Endothelial cell of umbilical vein (primary cell): Measurements from ENCODE around the gene TBX2.

Experiments
- EZH2 ChIP-seq: IDR thresholded peaks from 2 replicates; pipeline ENCODE4 v1.6.1; 2012; ENCODE audit warnings: borderline replicate concordance, low read depth, mild to moderate bottlenecking, moderate library complexity, low read length, inconsistent platforms; ENCODE audit not compliant: severe bottlenecking
- FOS ChIP-seq: IDR thresholded peaks from 2 replicates; pipeline ENCODE4 v1.6.1; 2011; ENCODE audit warnings: mild to moderate bottlenecking, low read length, moderate library complexity, borderline replicate concordance; ENCODE audit not compliant: insufficient read depth
- JUN ChIP-seq: IDR thresholded peaks from 2 replicates; pipeline ENCODE4 v1.6.1; 2011; ENCODE audit warnings: borderline replicate concordance, low read depth; ENCODE audit not compliant: insufficient read length, insufficient read depth
- MYC ChIP-seq: IDR thresholded peaks from one replicate; pipeline ENCODE4 v1.6.1; 2011; ENCODE audit warnings: mild to moderate bottlenecking, low read depth, low read length
- POLR2A ChIP-seq: IDR thresholded peaks from 2 replicates; pipeline ENCODE4 v1.6.1; 2012; ENCODE audit warnings: low read depth, mild to moderate bottlenecking, control low read depth, low read length
- POLR2AphosphoS5 ChIP-seq: IDR thresholded peaks from 2 replicates; pipeline ENCODE4 v1.6.1; 2012; ENCODE audit warnings: low read depth, mild to moderate bottlenecking, control low read depth, low read length, moderate library complexity; ENCODE audit not compliant: insufficient read depth
- TF ChIP-seq, protein P1 (sequence below), 2 donors: IDR thresholded peaks; 1 replicate in 1 of 2; 2 replicates in 1 of 2; pipeline ENCODE4 v1.5.1; 2011; ENCODE audit warnings: low read length in 2 of 2, mild to moderate bottlenecking in 2 of 2, moderate library complexity in 2 of 2, control low read depth in 1 of 2, inconsistent platforms in 1 of 2, low read depth in 1 of 2; ENCODE audit not compliant: insufficient read depth in 1 of 2; ENCODE audit errors: extremely low read depth in 1 of 2
- TF ChIP-seq, protein P2 (sequence below): IDR thresholded peaks from 2 replicates; pipeline ENCODE4 v1.6.1; 2011; ENCODE audit not compliant: insufficient read depth, insufficient read length

DNA sequence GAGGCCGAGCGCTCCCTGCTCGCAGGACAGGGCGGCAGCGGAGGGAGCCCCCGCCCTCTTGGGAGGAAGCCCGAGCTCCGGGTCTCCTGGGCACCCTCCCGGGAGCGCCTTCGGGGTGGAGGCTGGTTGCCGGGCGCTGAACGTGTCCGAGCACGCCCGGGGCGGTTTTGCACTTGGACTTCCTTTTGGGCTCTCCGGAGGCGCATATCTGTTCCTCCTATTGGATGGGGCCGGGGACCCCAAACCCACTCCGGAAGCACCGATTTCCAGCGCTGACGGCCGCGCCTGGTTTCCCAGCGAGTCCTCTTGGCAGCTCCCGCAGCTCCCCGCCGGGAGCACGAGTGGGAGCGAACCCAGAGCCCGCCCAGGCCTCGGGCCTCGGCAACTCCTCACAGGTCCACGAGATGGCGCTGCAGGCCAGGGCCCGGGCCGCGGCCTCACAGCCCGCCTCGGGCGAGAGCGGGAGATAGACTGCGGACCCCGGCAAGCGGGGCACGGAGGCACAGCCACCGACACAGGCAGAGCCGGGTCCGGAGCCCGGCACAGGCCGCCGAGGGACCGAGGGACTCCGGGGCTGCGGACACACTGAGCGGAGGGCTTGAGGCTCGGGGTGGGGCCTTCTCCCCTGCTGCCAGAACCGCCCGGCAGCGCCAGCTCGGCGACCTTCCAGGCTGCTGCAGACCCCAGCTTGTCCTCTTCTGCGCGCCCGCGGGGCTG is 12.7 kb downstream of the TBX2 start:
- TF ChIP-seq, protein P1, sequence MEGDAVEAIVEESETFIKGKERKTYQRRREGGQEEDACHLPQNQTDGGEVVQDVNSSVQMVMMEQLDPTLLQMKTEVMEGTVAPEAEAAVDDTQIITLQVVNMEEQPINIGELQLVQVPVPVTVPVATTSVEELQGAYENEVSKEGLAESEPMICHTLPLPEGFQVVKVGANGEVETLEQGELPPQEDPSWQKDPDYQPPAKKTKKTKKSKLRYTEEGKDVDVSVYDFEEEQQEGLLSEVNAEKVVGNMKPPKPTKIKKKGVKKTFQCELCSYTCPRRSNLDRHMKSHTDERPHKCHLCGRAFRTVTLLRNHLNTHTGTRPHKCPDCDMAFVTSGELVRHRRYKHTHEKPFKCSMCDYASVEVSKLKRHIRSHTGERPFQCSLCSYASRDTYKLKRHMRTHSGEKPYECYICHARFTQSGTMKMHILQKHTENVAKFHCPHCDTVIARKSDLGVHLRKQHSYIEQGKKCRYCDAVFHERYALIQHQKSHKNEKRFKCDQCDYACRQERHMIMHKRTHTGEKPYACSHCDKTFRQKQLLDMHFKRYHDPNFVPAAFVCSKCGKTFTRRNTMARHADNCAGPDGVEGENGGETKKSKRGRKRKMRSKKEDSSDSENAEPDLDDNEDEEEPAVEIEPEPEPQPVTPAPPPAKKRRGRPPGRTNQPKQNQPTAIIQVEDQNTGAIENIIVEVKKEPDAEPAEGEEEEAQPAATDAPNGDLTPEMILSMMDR (IDR thresholded peaks at IDR 0.05; ENCODE audit: extremely low read depth in 1 of 2, insufficient read depth in 1 of 2, low read depth in 1 of 2, low read length in 2 of 2): peak; percentile 94 to 99
- no peak for TF ChIP-seq POLR2A
- TF ChIP-seq EZH2: peak; percentile 60
- peak; percentile 19 for TF ChIP-seq POLR2AphosphoS5
- no peak for TF ChIP-seq JUN
- no peak for TF ChIP-seq MYC
- TF ChIP-seq FOS: no peak
- TF ChIP-seq, protein P2, sequence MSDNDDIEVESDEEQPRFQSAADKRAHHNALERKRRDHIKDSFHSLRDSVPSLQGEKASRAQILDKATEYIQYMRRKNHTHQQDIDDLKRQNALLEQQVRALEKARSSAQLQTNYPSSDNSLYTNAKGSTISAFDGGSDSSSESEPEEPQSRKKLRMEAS: no peak
